Neutrophil (primary cell): Measurements from ENCODE around the gene GPC5.
"Not testable (repeated sequence)": the region's sequence is repeated elsewhere in the genome, so short reads cannot be mapped to it uniquely, and the experiment has no call there.

Experiments
- H3K27ac ChIP-seq: fragments of 200-600 bp; sonication (generic); 2 replicates; pipeline ENCODE4 v1.5.1; 2016; ENCODE audit warnings: mild to moderate bottlenecking, moderate library complexity
- H3K27me3 ChIP-seq: fragments of 200-600 bp; sonication (generic); 2 replicates; pipeline ENCODE4 v1.6.0; 2016; ENCODE audit warnings: mild to moderate bottlenecking
- H3K36me3 ChIP-seq: fragments of 200-600 bp; sonication (generic); 2 replicates; pipeline ENCODE4 v1.5.1; 2017
- H3K4me1 ChIP-seq, 2 experiments: fragments of 200-600 bp in 1 of 2; sonication (generic) in 1 of 2; 1 replicate in 1 of 2; 2 replicates in 1 of 2; pipeline versions ENCODE4 v1.5.1 to v1.6.1; 2013 to 2016; ENCODE audit warnings: low read depth in 1 of 2, low read length in 1 of 2, mild to moderate bottlenecking in 1 of 2, moderate library complexity in 1 of 2; ENCODE audit not compliant: control insufficient read depth in 1 of 2, insufficient read depth in 1 of 2
- H3K4me3 ChIP-seq, 2 experiments: fragments of 200-600 bp in 1 of 2; sonication (generic) in 1 of 2; 1 replicate in 1 of 2; 2 replicates in 1 of 2; pipeline ENCODE4 v1.5.1; 2013 to 2016; ENCODE audit warnings: low read depth in 1 of 2, low read length in 1 of 2, mild to moderate bottlenecking in 1 of 2, moderate library complexity in 1 of 2
- H3K9me3 ChIP-seq: fragments of 200-600 bp; sonication (generic); 2 replicates; pipeline ENCODE4 v1.5.1; 2016
- CTCF ChIP-seq: fragments of 200-600 bp; sonication (generic); IDR thresholded peaks from 2 replicates; pipeline ENCODE4 v1.5.1; 2016; ENCODE audit warnings: antibody characterized with exemption

Gene GPC5

GRCh38 chr13:91889641-91890040 is 491.2 kb downstream of the GPC5 start:
- no peak overlapping the region for H3K27ac ChIP-seq
- no peak for TF ChIP-seq CTCF

GRCh38 chr13:91891141-91891540 is 492.7 kb downstream of the GPC5 start:
- Histone ChIP-seq H3K27ac (no peak overlapping the region), H3K4me1 (no peaks in the 10 kb centered on the region), H3K9me3 (no peaks in the 10 kb centered on the region), H3K36me3 (no peaks in the 10 kb centered on the region), H3K4me3 (no peak overlapping the region), H3K27me3 (no peaks in the 10 kb centered on the region)
- no peak for TF ChIP-seq CTCF

More at GRCh38 chr13:91889641-91890040, 491.2 kb downstream of the GPC5 start:
- Histone ChIP-seq H3K27me3 (no peaks in the 10 kb centered on the region), H3K36me3 (no peaks in the 10 kb centered on the region), H3K4me1 (no peaks in the 10 kb centered on the region), H3K9me3 (no peaks in the 10 kb centered on the region), H3K4me3 (no peak overlapping the region)

- TF ChIP-seq CTCF, result no peak
- Histone ChIP-seq H3K4me3 (no peak overlapping the region), H3K27me3 (no peaks in the 10 kb centered on the region), H3K9me3 (no peaks in the 10 kb centered on the region), H3K36me3 (no peaks in the 10 kb centered on the region), H3K4me1 (no peaks in the 10 kb centered on the region), H3K27ac (no peak overlapping the region)
These were observed 494.6 kb downstream of the GPC5 start for GRCh38 chr13:91893040-91893439.

GRCh38 chr13:91894316-91894715 is 495.9 kb downstream of the GPC5 start:
- Histone ChIP-seq H3K36me3 (no peaks in the 10 kb centered on the region), H3K4me3 (no peak overlapping the region), H3K4me1 (no peaks in the 10 kb centered on the region), H3K27me3 (no peaks in the 10 kb centered on the region), H3K27ac (no peak overlapping the region), H3K9me3 (no peaks in the 10 kb centered on the region)
- TF ChIP-seq CTCF, result no peak

- no peak for TF ChIP-seq CTCF
- Histone ChIP-seq H3K36me3 (no peaks in the 10 kb centered on the region), H3K4me1 (no peaks in the 10 kb centered on the region), H3K27ac (no peak overlapping the region), H3K27me3 (no peaks in the 10 kb centered on the region), H3K9me3 (no peaks in the 10 kb centered on the region), H3K4me3 (no peak overlapping the region)
These were observed 498.1 kb downstream of the GPC5 start for GRCh38 chr13:91896547-91896946.

GRCh38 chr13:91898986-91899385 is 500.6 kb downstream of the GPC5 start:
- not testable (repeated sequence) for H3K36me3 ChIP-seq, H3K27me3 ChIP-seq, H3K4me1 ChIP-seq, H3K4me3 ChIP-seq, H3K9me3 ChIP-seq, H3K27ac ChIP-seq
